ENCODE results near the gene CCM2L. TPM values are rescaled to one million over a fixed set of nuclear protein-coding genes. Genes with fewer than 3 reads are reported as not detected.

CCM2L gene
- total RNA-seq, 2 experiments from 2014 or later: not detected

- Mint-ChIP-seq H3K27me3 (ENCODE audit: low read depth) (peaks cover 47% of the 10 kb centered on the region), H3K27ac (no peak overlapping the region), H3K4me3 (no peak overlapping the region), H3K36me3 (ENCODE audit: low read depth) (no peaks in the 10 kb centered on the region), H3K9me3 (no peaks in the 10 kb centered on the region), H3K4me1 (ENCODE audit: low read depth) (peaks cover 11% of the 10 kb centered on the region)
- intact Hi-C loops (cut with micrococcal nuclease): no loop called here
- DNase-seq: no peak
- CTCF ChIA-PET: interaction anchor here (1.2 kb wide), 1 partner anchor 16 kb away, joined by 4 read pairs; no protein-coding TSS in a partner anchor
Observed at GRCh38 chr20:32053648-32054047, 43.4 kb downstream of the CCM2L start.

GRCh38 chr20:32056708-32057483, 46.7 kb downstream of the CCM2L start:
- Mint-ChIP-seq H3K4me1 (ENCODE audit: low read depth) (peaks cover 5% of the 10 kb centered on the region), H3K4me3 (no peak overlapping the region), H3K27me3 (ENCODE audit: low read depth) (peaks cover 42% of the 10 kb centered on the region), H3K9me3 (no peaks in the 10 kb centered on the region), H3K27ac (no peak overlapping the region), H3K36me3 (ENCODE audit: low read depth) (no peaks in the 10 kb centered on the region)
- intact Hi-C loops (cut with micrococcal nuclease): no loop called here
- CTCF ChIA-PET: no interaction called here
- DNase-seq: no peak

GRCh38 chr20:32057656-32058184, 47.5 kb downstream of the CCM2L start:
- no peaks in the 10 kb centered on the region for H3K36me3 Mint-ChIP-seq (ENCODE audit: low read depth)
- no peak overlapping the region for H3K27ac Mint-ChIP-seq
- H3K9me3 Mint-ChIP-seq: no peaks in the 10 kb centered on the region
- H3K4me3 Mint-ChIP-seq: no peak overlapping the region
- H3K27me3 Mint-ChIP-seq (ENCODE audit: low read depth): peaks cover 42% of the 10 kb centered on the region
- intact Hi-C loops (cut with micrococcal nuclease): no loop called here
- CTCF ChIA-PET: no interaction called here
- H3K4me1 Mint-ChIP-seq (ENCODE audit: low read depth): peaks cover 6% of the 10 kb centered on the region
- DNase-seq: no peak

GRCh38 chr20:32059189-32059588, 49.0 kb downstream of the CCM2L start:
- no peak overlapping the region for H3K27ac Mint-ChIP-seq
- CTCF ChIA-PET: interaction anchor here (0.7 to 0.9 kb wide), 2 partner anchors 27 to 235 kb away, joined by 3 read pairs; no protein-coding TSS in a partner anchor

GRCh38 chr20:32062776-32063170, 52.5 kb downstream of the CCM2L start:
- Mint-ChIP-seq H3K4me1 (ENCODE audit: low read depth) (peaks cover 6% of the 10 kb centered on the region), H3K27me3 (ENCODE audit: low read depth) (peaks cover 29% of the 10 kb centered on the region), H3K9me3 (no peaks in the 10 kb centered on the region), H3K36me3 (ENCODE audit: low read depth) (no peaks in the 10 kb centered on the region), H3K27ac (no peak overlapping the region), H3K4me3 (no peak overlapping the region)
- CTCF ChIA-PET: interaction anchor here (0.5 to 0.7 kb wide), 2 partner anchors 17 to 377 kb away, joined by 3 read pairs; no protein-coding TSS in a partner anchor
- intact Hi-C loops (cut with micrococcal nuclease): no loop called here
- peak; percentile 41 for DNase-seq

More at GRCh38 chr20:32059189-32059588, 49.0 kb downstream of the CCM2L start:
- intact Hi-C loops (cut with micrococcal nuclease): no loop called here
- no peaks in the 10 kb centered on the region for H3K36me3 Mint-ChIP-seq (ENCODE audit: low read depth)
- H3K27me3 Mint-ChIP-seq (ENCODE audit: low read depth): peaks cover 32% of the 10 kb centered on the region
- no peaks in the 10 kb centered on the region for H3K9me3 Mint-ChIP-seq
- H3K4me1 Mint-ChIP-seq (ENCODE audit: low read depth): peaks cover 6% of the 10 kb centered on the region
- no peak for DNase-seq
- H3K4me3 Mint-ChIP-seq: no peak overlapping the region

GRCh38 chr20:32063695-32064094, 53.5 kb downstream of the CCM2L start:
- Mint-ChIP-seq H3K27ac (no peak overlapping the region), H3K4me1 (ENCODE audit: low read depth) (peaks cover 6% of the 10 kb centered on the region), H3K27me3 (ENCODE audit: low read depth) (peaks cover 27% of the 10 kb centered on the region), H3K36me3 (ENCODE audit: low read depth) (no peaks in the 10 kb centered on the region), H3K9me3 (no peaks in the 10 kb centered on the region), H3K4me3 (no peak overlapping the region)
- intact Hi-C loops (cut with micrococcal nuclease): no loop called here
- no peak for DNase-seq
- CTCF ChIA-PET: no interaction called here

GRCh38 chr20:32064667-32065066, 54.4 kb downstream of the CCM2L start:
- Mint-ChIP-seq H3K27ac (no peak overlapping the region), H3K36me3 (ENCODE audit: low read depth) (no peaks in the 10 kb centered on the region)
- CTCF ChIA-PET: no interaction called here

GRCh38 chr20:32067234-32067821, 57.1 kb downstream of the CCM2L start:
- peaks cover 5% of the 10 kb centered on the region for H3K27me3 Mint-ChIP-seq (ENCODE audit: low read depth)
- no peak for DNase-seq
- H3K4me3 Mint-ChIP-seq: no peak overlapping the region
- peaks cover 5% of the 10 kb centered on the region for H3K4me1 Mint-ChIP-seq (ENCODE audit: low read depth)
- H3K36me3 Mint-ChIP-seq (ENCODE audit: low read depth): no peaks in the 10 kb centered on the region
- intact Hi-C loops (cut with micrococcal nuclease): no loop called here
- no peaks in the 10 kb centered on the region for H3K9me3 Mint-ChIP-seq
- no peak overlapping the region for H3K27ac Mint-ChIP-seq
- CTCF ChIA-PET: interaction anchor here (1.3 kb wide), 1 partner anchor 25 kb away, joined by 5 read pairs; no protein-coding TSS in a partner anchor

More at GRCh38 chr20:32064667-32065066, 54.4 kb downstream of the CCM2L start:
- no peak for DNase-seq
- peaks cover 22% of the 10 kb centered on the region for H3K27me3 Mint-ChIP-seq (ENCODE audit: low read depth)
- no peak overlapping the region for H3K4me3 Mint-ChIP-seq
- intact Hi-C loops (cut with micrococcal nuclease): no loop called here
- peaks cover 6% of the 10 kb centered on the region for H3K4me1 Mint-ChIP-seq (ENCODE audit: low read depth)
- H3K9me3 Mint-ChIP-seq: no peaks in the 10 kb centered on the region

- Mint-ChIP-seq H3K4me3 (no peak overlapping the region), H3K4me1 (ENCODE audit: low read depth) (no peaks in the 10 kb centered on the region), H3K9me3 (no peaks in the 10 kb centered on the region), H3K27me3 (ENCODE audit: low read depth) (peaks cover 2% of the 10 kb centered on the region), H3K27ac (no peak overlapping the region), H3K36me3 (ENCODE audit: low read depth) (no peaks in the 10 kb centered on the region)
- CTCF ChIA-PET: no interaction called here
- DNase-seq: no peak
- intact Hi-C loops (cut with micrococcal nuclease): no loop called here
Observed at GRCh38 chr20:32068174-32068573, 57.9 kb downstream of the CCM2L start.

GRCh38 chr20:32069711-32070110, 59.5 kb downstream of the CCM2L start:
- CTCF ChIA-PET: no interaction called here

GRCh38 chr20:32070282-32070681, 60.0 kb downstream of the CCM2L start:
- Mint-ChIP-seq H3K4me1 (ENCODE audit: low read depth) (no peaks in the 10 kb centered on the region), H3K36me3 (ENCODE audit: low read depth) (no peaks in the 10 kb centered on the region), H3K9me3 (no peaks in the 10 kb centered on the region), H3K4me3 (no peak overlapping the region), H3K27ac (no peak overlapping the region), H3K27me3 (ENCODE audit: low read depth) (peaks cover 2% of the 10 kb centered on the region)
- CTCF ChIA-PET: no interaction called here
- intact Hi-C loops (cut with micrococcal nuclease): no loop called here
- no peak for DNase-seq

More at GRCh38 chr20:32069711-32070110, 59.5 kb downstream of the CCM2L start:
- no peak for DNase-seq
- no peaks in the 10 kb centered on the region for H3K4me1 Mint-ChIP-seq (ENCODE audit: low read depth)
- H3K4me3 Mint-ChIP-seq: no peak overlapping the region
- no peaks in the 10 kb centered on the region for H3K36me3 Mint-ChIP-seq (ENCODE audit: low read depth)
- H3K27ac Mint-ChIP-seq: no peak overlapping the region
- intact Hi-C loops (cut with micrococcal nuclease): no loop called here
- no peaks in the 10 kb centered on the region for H3K9me3 Mint-ChIP-seq
- H3K27me3 Mint-ChIP-seq (ENCODE audit: low read depth): peaks cover 2% of the 10 kb centered on the region

- Mint-ChIP-seq H3K36me3 (ENCODE audit: low read depth) (no peaks in the 10 kb centered on the region), H3K9me3 (no peaks in the 10 kb centered on the region), H3K27ac (no peak overlapping the region), H3K4me3 (no peak overlapping the region), H3K4me1 (ENCODE audit: low read depth) (no peaks in the 10 kb centered on the region), H3K27me3 (ENCODE audit: low read depth) (peaks cover 2% of the 10 kb centered on the region)
- intact Hi-C loops (cut with micrococcal nuclease): no loop called here
- DNase-seq: no peak
- CTCF ChIA-PET: no interaction called here
Observed at GRCh38 chr20:32070690-32071213, 60.5 kb downstream of the CCM2L start.
